Naive thymus-derived CD8-positive, alpha-beta T cell (primary cell): ENCODE results near the gene CCP110. TPM values are rescaled to one million over a fixed set of nuclear protein-coding genes. Genes with fewer than 3 reads are reported as not detected.

Experiments used
- ATAC-seq, 2 donors: fragments of 150-1000 bp; cut with Tn5 transposase in 1 of 2; sonication (Bioruptor Pico), chemical (Tn5 transposase) in 1 of 2; 1 replicate in 1 of 2; 2 replicates in 1 of 2; pipeline ENCODE4 v1.10.0; 2021; ENCODE audit warnings: mild to moderate bottlenecking in 2 of 2, moderate library complexity in 2 of 2
- POLR2A ChIA-PET: fragments of 350-600 bp; sonication (Branson Sonifier 250); formaldehyde crosslinking; loops from one replicate; lab custom pipeline; 2021; ENCODE audit warnings: antibody characterized with exemption; lab: Charles Lee
- DNase-seq, 10 donors: peaks; one replicate each; pipeline versions ENCODE4 v3.0.0 to v3.0.0-alpha.2; 2020 to 2022
- H3K27ac Mint-ChIP-seq, 10 donors: one replicate each; pipeline ENCODE4 v1.8.0; 2020 to 2022; ENCODE audit warnings: mild to moderate bottlenecking in 10 of 10, mixed read lengths in 10 of 10, moderate library complexity in 4 of 10, inconsistent platforms in 1 of 10
- H3K27me3 Mint-ChIP-seq, 5 donors: one replicate each; pipeline ENCODE4 v1.8.0; 2021 to 2022; ENCODE audit warnings: mixed read lengths in 5 of 5
- H3K36me3 Mint-ChIP-seq, 3 donors: one replicate each; pipeline ENCODE4 v1.8.0; 2020 to 2022; ENCODE audit warnings: mixed read lengths in 3 of 3, mild to moderate bottlenecking in 2 of 3, inconsistent platforms in 1 of 3
- H3K4me1 Mint-ChIP-seq, 4 donors: one replicate each; pipeline ENCODE4 v1.8.0; 2021 to 2022; ENCODE audit warnings: mixed read lengths in 4 of 4
- H3K4me3 Mint-ChIP-seq, 10 donors: one replicate each; pipeline ENCODE4 v1.8.0; 2020 to 2022; ENCODE audit warnings: mild to moderate bottlenecking in 10 of 10, mixed read lengths in 10 of 10, moderate library complexity in 6 of 10, inconsistent platforms in 1 of 10
- H3K9me3 Mint-ChIP-seq, 9 donors: one replicate each; pipeline ENCODE4 v1.8.0; 2020 to 2022; ENCODE audit warnings: mixed read lengths in 9 of 9, mild to moderate bottlenecking in 3 of 9, inconsistent platforms in 1 of 9, moderate library complexity in 1 of 9
- polyA plus RNA-seq, 3 donors: library from polyadenylated mRNA; unstranded; fragments of 300-500 nt; fragmentation: Illumina TruSeq; gene quantifications; one replicate each; pipeline ENCODE4 v1.2.3, GENCODE V29; 2021
- total RNA-seq, 8 experiments: library from RNA in 2 of 8; stranded (reverse) in 2 of 8; gene quantifications; one replicate each; pipeline ENCODE4 v1.2.3 and lab custom pipeline; 2021 to 2026

The CCP110 gene
- total and polyA plus RNA-seq, 5 experiments from 2014 or later: 7.5 to 20.5 (median 11.3) TPM

GRCh38 chr16:19563377-19563776 is 39.6 kb downstream of the CCP110 start:
- Mint-ChIP-seq H3K36me3 (peaks cover 9 to 44% (median 15%) of the 10 kb centered on the region in 3 donors), H3K4me1 (peaks cover 4 to 10% (median 7%) of the 10 kb centered on the region in 4 donors), H3K4me3 (no peak overlapping the region), H3K9me3 (peaks cover 0 to 5% (median 0%) of the 10 kb centered on the region in 9 donors), H3K27me3 (no peaks in the 10 kb centered on the region), H3K27ac (peak overlapping the region in 2 of 10 donors; percentile 5 to 19)
- ATAC-seq (no peak), DNase-seq (no peak)
- POLR2A ChIA-PET: no interaction called here

- no peaks in the 10 kb centered on the region for H3K27me3 Mint-ChIP-seq
- no peak overlapping the region for H3K27ac Mint-ChIP-seq
- no peak overlapping the region for H3K4me3 Mint-ChIP-seq
- no peak for ATAC-seq
- H3K9me3 Mint-ChIP-seq: peaks cover 0 to 5% (median 0%) of the 10 kb centered on the region in 9 donors
- peaks cover 13 to 68% (median 19%) of the 10 kb centered on the region in 3 donors for H3K36me3 Mint-ChIP-seq
- no peak for DNase-seq
- H3K4me1 Mint-ChIP-seq: peaks cover 2 to 6% (median 4%) of the 10 kb centered on the region in 4 donors
- POLR2A ChIA-PET: no interaction called here
These were observed 42.6 kb downstream of the CCP110 start for GRCh38 chr16:19566362-19566761.

- POLR2A ChIA-PET: no interaction called here
- Mint-ChIP-seq H3K27me3 (no peaks in the 10 kb centered on the region), H3K36me3 (peaks cover 13 to 77% (median 19%) of the 10 kb centered on the region in 3 donors), H3K4me3 (no peak overlapping the region), H3K4me1 (peaks cover 0 to 2% (median 1%) of the 10 kb centered on the region in 4 donors), H3K9me3 (peaks cover 0 to 5% (median 0%) of the 10 kb centered on the region in 9 donors), H3K27ac (no peak overlapping the region)
- DNase-seq (no peak), ATAC-seq (no peak)
These were observed 43.8 kb downstream of the CCP110 start for GRCh38 chr16:19567560-19567959.

- Mint-ChIP-seq H3K4me1 (peaks cover 0 to 2% (median 0%) of the 10 kb centered on the region in 4 donors), H3K36me3 (peaks cover 26 to 86% (median 45%) of the 10 kb centered on the region in 3 donors), H3K27ac (no peak overlapping the region), H3K4me3 (no peak overlapping the region), H3K27me3 (no peaks in the 10 kb centered on the region), H3K9me3 (peaks cover 0 to 2% (median 0%) of the 10 kb centered on the region in 9 donors)
- POLR2A ChIA-PET: no interaction called here
- ATAC-seq (no peak), DNase-seq (no peak)
These were observed 50.3 kb downstream of the CCP110 start for GRCh38 chr16:19573997-19574396.

- Mint-ChIP-seq H3K27ac (no peak overlapping the region), H3K36me3 (peaks cover 26 to 86% (median 49%) of the 10 kb centered on the region in 3 donors), H3K9me3 (peaks cover 0 to 2% (median 0%) of the 10 kb centered on the region in 9 donors), H3K4me3 (no peak overlapping the region), H3K27me3 (no peaks in the 10 kb centered on the region), H3K4me1 (peaks cover 0 to 2% (median 0%) of the 10 kb centered on the region in 4 donors)
- POLR2A ChIA-PET: no interaction called here
- DNase-seq: no peak
- no peak for ATAC-seq
These were observed 50.9 kb downstream of the CCP110 start for GRCh38 chr16:19574615-19575014.

- H3K4me3 Mint-ChIP-seq: no peak overlapping the region
- ATAC-seq: no peak
- DNase-seq: no peak
- H3K36me3 Mint-ChIP-seq: peaks cover 36 to 93% (median 70%) of the 10 kb centered on the region in 3 donors
- POLR2A ChIA-PET: no interaction called here
- H3K27ac Mint-ChIP-seq: peak overlapping the region in 1 of 10 donors; percentile 5
- H3K4me1 Mint-ChIP-seq: peaks cover 0 to 2% (median 0%) of the 10 kb centered on the region in 4 donors
- H3K9me3 Mint-ChIP-seq: peaks cover 0 to 7% (median 0%) of the 10 kb centered on the region in 9 donors
- no peaks in the 10 kb centered on the region for H3K27me3 Mint-ChIP-seq
These were observed 54.7 kb downstream of the CCP110 start for GRCh38 chr16:19578378-19578971.

- Mint-ChIP-seq H3K4me1 (peaks cover 0 to 4% (median 0%) of the 10 kb centered on the region in 4 donors), H3K27ac (peak overlapping the region in 2 of 10 donors; percentile 8 to 18), H3K36me3 (peaks cover 19 to 98% (median 69%) of the 10 kb centered on the region in 3 donors), H3K9me3 (peaks cover 0 to 7% (median 0%) of the 10 kb centered on the region in 9 donors), H3K27me3 (no peaks in the 10 kb centered on the region), H3K4me3 (no peak overlapping the region)
- ATAC-seq (no peak), DNase-seq (no peak)
- POLR2A ChIA-PET: no interaction called here
These were observed 58.5 kb downstream of the CCP110 start for GRCh38 chr16:19582050-19582831.

- ATAC-seq: peak; percentile 67 to 76
- POLR2A ChIA-PET: interaction anchor here (0.9 kb wide), 1 partner anchor 13 kb away, joined by 3 read pairs; no protein-coding TSS in a partner anchor
- DNase-seq: peak in 5 of 10 donors; percentile 7 to 35 (median 15)
- peaks cover 19 to 92% (median 57%) of the 10 kb centered on the region in 3 donors for H3K36me3 Mint-ChIP-seq
- no peaks in the 10 kb centered on the region for H3K27me3 Mint-ChIP-seq
- peaks cover 0 to 4% (median 0%) of the 10 kb centered on the region in 4 donors for H3K4me1 Mint-ChIP-seq
- no peak overlapping the region for H3K27ac Mint-ChIP-seq
- H3K9me3 Mint-ChIP-seq: peaks cover 0 to 7% (median 0%) of the 10 kb centered on the region in 9 donors
- H3K4me3 Mint-ChIP-seq: no peak overlapping the region
These were observed 60.0 kb downstream of the CCP110 start for GRCh38 chr16:19583665-19584300.

- peaks cover 0 to 82% (median 38%) of the 10 kb centered on the region in 3 donors for H3K36me3 Mint-ChIP-seq
- no peak for ATAC-seq
- POLR2A ChIA-PET: no interaction called here
These were observed 64.9 kb downstream of the CCP110 start for GRCh38 chr16:19588661-19589060.

GRCh38 chr16:19589106-19589505 is 65.4 kb downstream of the CCP110 start:
- Mint-ChIP-seq H3K36me3 (peaks cover 0 to 81% (median 38%) of the 10 kb centered on the region in 3 donors), H3K27ac (no peak overlapping the region), H3K4me1 (peaks cover 0 to 2% (median 0%) of the 10 kb centered on the region in 4 donors), H3K27me3 (no peaks in the 10 kb centered on the region), H3K4me3 (no peak overlapping the region), H3K9me3 (no peaks in the 10 kb centered on the region)
- POLR2A ChIA-PET: no interaction called here
- DNase-seq: no peak
- ATAC-seq: no peak

More at GRCh38 chr16:19588661-19589060, 64.9 kb downstream of the CCP110 start:
- DNase-seq: no peak
- H3K27me3 Mint-ChIP-seq: no peaks in the 10 kb centered on the region
- H3K9me3 Mint-ChIP-seq: no peaks in the 10 kb centered on the region
- H3K4me1 Mint-ChIP-seq: peaks cover 0 to 4% (median 0%) of the 10 kb centered on the region in 4 donors
- no peak overlapping the region for H3K4me3 Mint-ChIP-seq
- H3K27ac Mint-ChIP-seq: no peak overlapping the region

GRCh38 chr16:19589771-19590302 is 66.1 kb downstream of the CCP110 start:
- Mint-ChIP-seq H3K4me1 (peaks cover 0 to 2% (median 0%) of the 10 kb centered on the region in 4 donors), H3K4me3 (no peak overlapping the region), H3K9me3 (no peaks in the 10 kb centered on the region), H3K27ac (no peak overlapping the region), H3K36me3 (peaks cover 0 to 77% (median 39%) of the 10 kb centered on the region in 3 donors), H3K27me3 (no peaks in the 10 kb centered on the region)
- DNase-seq: no peak
- ATAC-seq: no peak
- POLR2A ChIA-PET: no interaction called here

- ATAC-seq (no peak), DNase-seq (no peak)
- H3K27me3 Mint-ChIP-seq: no peaks in the 10 kb centered on the region
- H3K4me3 Mint-ChIP-seq: no peak overlapping the region
- peaks cover 0 to 83% (median 24%) of the 10 kb centered on the region in 3 donors for H3K36me3 Mint-ChIP-seq
- H3K4me1 Mint-ChIP-seq: peaks cover 0 to 1% (median 0%) of the 10 kb centered on the region in 4 donors
- H3K9me3 Mint-ChIP-seq: no peaks in the 10 kb centered on the region
- POLR2A ChIA-PET: no interaction called here
- peak overlapping the region in 2 of 10 donors; percentile 66 to 81 for H3K27ac Mint-ChIP-seq
These were observed 71.5 kb downstream of the CCP110 start for GRCh38 chr16:19595043-19595767.
